H1 (cell line): ENCODE measurements around the gene MTNR1B. TPM values are rescaled to one million over a fixed set of nuclear protein-coding genes. Genes with fewer than 3 reads are reported as not detected.

Experiments used
- CTCF ChIA-PET: fragments of 300-600 bp; sonication (Branson Sonifier 250); formaldehyde crosslinking; loops from one replicate; lab custom pipeline; 2021; ENCODE audit not compliant: partially characterized antibody; lab: Charles Lee
- POLR2A ChIA-PET: fragments of 300-600 bp; sonication (Branson Sonifier 250); formaldehyde crosslinking; loops from one replicate; lab custom pipeline; 2021; ENCODE audit warnings: inconsistent platforms; ENCODE audit not compliant: partially characterized antibody; lab: Charles Lee
- DNase-seq, 2 experiments: peaks; one replicate each; pipeline versions ENCODE4 v3.0.0 to v3.0.0-alpha.2; 2010 to 2022; ENCODE audit warnings: low spot score in 2 of 2, low read depth in 1 of 2, mixed read lengths in 1 of 2
- FAIRE-seq: peaks from 2 replicates; lab custom pipeline; 2011; peaks lifted over from hg19 to GRCh38; lab: Jason Lieb, UNC
- H2AFZ ChIP-seq: 2 replicates; pipeline ENCODE4 v1.8.1; 2012; ENCODE audit warnings: low read length, inconsistent platforms
- H2AK5ac ChIP-seq: 2 replicates; pipeline ENCODE4 v1.6.1; 2013; ENCODE audit warnings: low read depth, low read length
- H2BK120ac ChIP-seq: replicated peaks from 2 replicates; pipeline ENCODE3; 2013; ENCODE audit warnings: low read depth, low read length, inconsistent platforms
- H2BK12ac ChIP-seq: 2 replicates; pipeline ENCODE4 v1.6.1; 2013; ENCODE audit warnings: low read depth, low read length
- H2BK15ac ChIP-seq: 2 replicates; pipeline ENCODE4 v1.6.1; 2013; ENCODE audit warnings: low read length
- H2BK20ac ChIP-seq: 2 replicates; pipeline ENCODE4 v1.6.1; 2013; ENCODE audit warnings: low read length
- H2BK5ac ChIP-seq: 2 replicates; pipeline ENCODE4 v1.6.1; 2013; ENCODE audit warnings: low read depth, low read length
- H3K14ac ChIP-seq: 2 replicates; pipeline ENCODE4 v1.6.1; 2013; ENCODE audit warnings: inconsistent platforms; ENCODE audit not compliant: insufficient read length
- H3K18ac ChIP-seq: 2 replicates; pipeline ENCODE4 v1.6.1; 2013; ENCODE audit warnings: low read length; ENCODE audit errors: extremely low read depth
- H3K23ac ChIP-seq: 2 replicates; pipeline ENCODE4 v1.6.1; 2013; ENCODE audit warnings: inconsistent platforms; ENCODE audit not compliant: insufficient read length
- H3K23me2 ChIP-seq: 2 replicates; pipeline ENCODE4 v1.6.1; 2013; ENCODE audit warnings: low read depth, low read length
- H3K27ac ChIP-seq: 2 replicates; pipeline ENCODE4 v1.6.1; 2011; ENCODE audit warnings: low read depth, low read length, inconsistent platforms
- H3K27me3 ChIP-seq, 4 experiments: replicated peaks in 1 of 4; 1 replicate in 1 of 4; 2 replicates in 3 of 4; pipeline versions ENCODE4 v1.6.1 to v1.8.1; 2011 to 2013; ENCODE audit warnings: low read length in 3 of 4, mild to moderate bottlenecking in 3 of 4, inconsistent platforms in 2 of 4, mixed read lengths in 2 of 4, moderate library complexity in 1 of 4; ENCODE audit not compliant: control insufficient read depth in 3 of 4, insufficient read depth in 3 of 4; ENCODE audit errors: extremely low read depth in 1 of 4
- H3K36me3 ChIP-seq, 4 experiments: 2 replicates each; pipeline versions ENCODE4 v1.6.1 to v1.8.1; 2011 to 2013; ENCODE audit warnings: mild to moderate bottlenecking in 4 of 4, low read length in 3 of 4, moderate library complexity in 2 of 4, control low read depth in 1 of 4, inconsistent platforms in 1 of 4; ENCODE audit not compliant: insufficient read depth in 4 of 4, control insufficient read depth in 2 of 4
- H3K4ac ChIP-seq: replicated peaks from 2 replicates; pipeline ENCODE3; 2013; ENCODE audit warnings: low read length, low read depth, mixed read lengths, inconsistent platforms; ENCODE audit not compliant: insufficient read length
- H3K4me1 ChIP-seq, 4 experiments: replicated peaks in 1 of 4; 1 replicate in 1 of 4; 2 replicates in 3 of 4; pipeline versions ENCODE4 v1.6.1 to v1.8.1; 2011 to 2013; ENCODE audit warnings: low read length in 3 of 4, inconsistent platforms in 2 of 4, mixed read lengths in 1 of 4; ENCODE audit not compliant: insufficient read depth in 4 of 4, control insufficient read depth in 3 of 4
- H3K4me2 ChIP-seq, 2 experiments: 2 replicates each; pipeline versions ENCODE4 v1.6.1 to v1.8.1; 2011 to 2013; ENCODE audit warnings: low read depth in 2 of 2, low read length in 2 of 2, control low read depth in 1 of 2, inconsistent platforms in 1 of 2, mild to moderate bottlenecking in 1 of 2; ENCODE audit not compliant: insufficient read depth in 1 of 2
- H3K4me3 ChIP-seq, 4 experiments: fragments of 200-600, 300-600 bp in 1 of 4; sonication (generic), shearing (Covaris generic), sonication (Bioruptor Twin) in 1 of 4; 2 replicates each; pipeline versions ENCODE4 v1.5.1 to v1.8.1; 2011 to 2016; ENCODE audit warnings: low read length in 4 of 4, low read depth in 3 of 4, control low read depth in 2 of 4, inconsistent platforms in 2 of 4, mild to moderate bottlenecking in 2 of 4, mixed read lengths in 1 of 4, moderate library complexity in 1 of 4; ENCODE audit not compliant: insufficient read depth in 2 of 4; ENCODE audit errors: extremely low read depth in 1 of 4
- H3K56ac ChIP-seq: replicated peaks from 2 replicates; pipeline ENCODE3; 2013; ENCODE audit warnings: low read depth, mild to moderate bottlenecking, mixed read lengths, low read length, inconsistent platforms; ENCODE audit not compliant: insufficient read length
- H3K79me1 ChIP-seq: 2 replicates; pipeline ENCODE4 v1.6.1; 2013; ENCODE audit warnings: low read depth, low read length, control low read depth
- H3K79me2 ChIP-seq, 2 experiments: 2 replicates each; pipeline versions ENCODE4 v1.6.1 to v1.8.1; 2012 to 2013; ENCODE audit warnings: low read length in 2 of 2, mild to moderate bottlenecking in 2 of 2, inconsistent platforms in 1 of 2; ENCODE audit not compliant: insufficient read depth in 2 of 2, control insufficient read depth in 1 of 2
- H3K9ac ChIP-seq, 4 experiments: replicated peaks in 1 of 4; 1 replicate in 1 of 4; 2 replicates in 3 of 4; pipeline versions ENCODE4 v1.6.1 to v1.8.1; 2011 to 2013; ENCODE audit warnings: low read depth in 3 of 4, low read length in 3 of 4, control low read depth in 2 of 4, mild to moderate bottlenecking in 2 of 4, moderate library complexity in 2 of 4, inconsistent platforms in 1 of 4; ENCODE audit errors: extremely low read depth in 1 of 4
- H3K9me3 ChIP-seq, 2 experiments: 2 replicates each; pipeline versions ENCODE4 v1.6.1 to v1.8.1; 2012 to 2013; ENCODE audit warnings: mild to moderate bottlenecking in 2 of 2, moderate library complexity in 2 of 2, control low read depth in 1 of 2, inconsistent platforms in 1 of 2, low read depth in 1 of 2, low read length in 1 of 2, mixed read lengths in 1 of 2; ENCODE audit not compliant: insufficient read depth in 2 of 2
- H4K20me1 ChIP-seq, 2 experiments: replicated peaks in 1 of 2; 2 replicates each; pipeline versions ENCODE3 to v1.8.1; 2011 to 2013; ENCODE audit warnings: inconsistent platforms in 2 of 2, low read length in 2 of 2, mild to moderate bottlenecking in 1 of 2; ENCODE audit not compliant: insufficient read depth in 2 of 2, control insufficient read depth in 1 of 2
- H4K5ac ChIP-seq: 2 replicates; pipeline ENCODE4 v1.6.1; 2013; ENCODE audit warnings: low read length, low read depth, mixed read lengths, inconsistent platforms; ENCODE audit not compliant: insufficient read length
- H4K8ac ChIP-seq: 2 replicates; pipeline ENCODE4 v1.8.0; 2013; ENCODE audit warnings: mild to moderate bottlenecking, moderate library complexity, low read length, inconsistent platforms; ENCODE audit not compliant: insufficient read depth; ENCODE audit errors: extremely low read depth
- H4K91ac ChIP-seq: replicated peaks from 2 replicates; pipeline ENCODE3; 2013; ENCODE audit warnings: low read length, mixed read lengths, inconsistent platforms; ENCODE audit not compliant: insufficient read length
- TEAD4 ChIP-seq: IDR thresholded peaks from 2 replicates; pipeline ENCODE4 v1.6.1; 2012; ENCODE audit warnings: low read depth, low read length, inconsistent platforms, mixed read lengths
- WGBS, 2 experiments: shearing (Covaris generic) in 1 of 2; methylation state at CpG; one replicate each; pipeline versions ENCODE4 v1.1.6 to v1.1.7; 2013 to 2015; ENCODE audit warnings: low lambda C conversion rate in 2 of 2, mixed read lengths in 2 of 2, inconsistent platforms in 1 of 2, low coverage in 1 of 2, missing lambda C conversion rate in 1 of 2; ENCODE audit not compliant: insufficient replicate concordance in 2 of 2, insufficient coverage in 1 of 2, insufficient read length in 1 of 2; ENCODE audit errors: extremely low coverage in 1 of 2, missing lambda C conversion rate in 1 of 2; 5-methylcytosine and 5-hydroxymethylcytosine counted together
- polyA plus RNA-seq, 7 experiments: library from polyadenylated mRNA; depleted of rRNA in 3 of 7; stranded (reverse) in 5 of 7; unstranded in 2 of 7; fragments of >200 nt in 5 of 7; fragments of 200-250 nt in 2 of 7; gene quantifications; 1 replicate in 5 of 7; 2 replicates in 1 of 7; 4 replicates in 1 of 7; pipeline versions ENCODE4 v1.2.1 to v1.2.3, GENCODE V29; 2011 to 2013; ENCODE audit warnings: missing spikeins in 2 of 7, mixed read lengths in 2 of 7
- total RNA-seq: library from RNA; stranded (reverse); fragmentation: NEBNext Ultra II Directional; extraction: Animal tissue kit (Norgen Biotek cat#: 25700); gene quantifications from 2 replicates; pipeline ENCODE4 v1.2.1, GENCODE V29; 2021

Gene MTNR1B
- total and polyA plus RNA-seq, 2 of the 8 experiments (the other 6 are each of a cell fraction or from before 2014, with no cell fraction given) = 0.08 TPM; not detected in 1

DNA sequence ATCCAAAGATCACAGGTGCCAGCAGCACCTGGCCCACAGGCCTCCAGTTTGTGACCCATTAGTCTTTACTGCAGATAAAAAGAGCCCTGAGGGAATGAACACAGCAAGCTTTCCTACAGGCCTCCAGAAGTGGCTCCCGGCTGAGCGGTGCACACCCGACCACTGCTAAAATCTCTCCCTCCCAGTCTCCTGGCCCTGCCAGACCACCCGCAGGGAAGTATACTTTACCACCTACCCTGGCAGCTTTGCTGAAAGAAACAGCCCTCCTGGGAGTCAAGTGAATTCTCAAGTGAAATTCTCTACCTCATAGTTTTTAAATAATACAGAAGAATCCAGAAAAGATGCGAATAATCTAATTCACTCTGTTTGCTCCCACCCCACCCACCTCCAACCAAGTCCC lies 15.4 kb upstream of the MTNR1B start:
- H3K18ac ChIP-seq = no peak overlapping the region
- no peak overlapping the region for H4K91ac ChIP-seq
- no peak overlapping the region for H3K56ac ChIP-seq
- H3K4me2 ChIP-seq = no peak overlapping the region
- DNase-seq = no peak
- no peak overlapping the region for H2BK12ac ChIP-seq
- H3K79me2 ChIP-seq = no peaks in the 10 kb centered on the region
- 91% methylated on average over 5 of the region's 5 CpGs; no CpG with 5 or more reads in 1 of the 2 experiments for WGBS, 2 experiments
- H3K23me2 ChIP-seq = no peaks in the 10 kb centered on the region
- H2BK5ac ChIP-seq = no peak overlapping the region
- no peak overlapping the region for H3K14ac ChIP-seq
- no peaks in the 10 kb centered on the region for H4K20me1 ChIP-seq
- no peak overlapping the region for H3K23ac ChIP-seq
- H3K27me3 ChIP-seq = no peaks in the 10 kb centered on the region
- H3K4ac ChIP-seq = no peak overlapping the region
- H3K36me3 ChIP-seq = no peaks in the 10 kb centered on the region; a peak in 1 of 8 replicates
- no peaks in the 10 kb centered on the region for H3K79me1 ChIP-seq
- no peak overlapping the region for H2AFZ ChIP-seq
- no peak overlapping the region for H2AK5ac ChIP-seq
- FAIRE-seq = no peak
- no peak overlapping the region for H2BK15ac ChIP-seq
- ChIA-PET CTCF (interaction anchor here (0.6 to 3.8 kb wide), 4 partner anchors 11 to 272 kb away, joined by 4 to 31 read pairs (median 6); no protein-coding TSS in a partner anchor), POLR2A (interaction anchor here (1.9 kb wide), 1 partner anchor 162 kb away, joined by 5 read pairs; no protein-coding TSS in a partner anchor)
- H3K27ac ChIP-seq = no peak overlapping the region
- no peak overlapping the region for H2BK20ac ChIP-seq
- no peak overlapping the region for H3K4me3 ChIP-seq
- H4K8ac ChIP-seq = no peak overlapping the region
- no peak overlapping the region for H4K5ac ChIP-seq
- H3K9me3 ChIP-seq = 0 out of 4 replicates have a peak, but pooled peaks cover 2 to 3% of the 10 kb centered on the region in 2 experiments
- no peak overlapping the region for H3K9ac ChIP-seq
- H3K4me1 ChIP-seq = no peaks in the 10 kb centered on the region; a peak in 2 of 7 replicates
- no peak overlapping the region for H2BK120ac ChIP-seq
- TF ChIP-seq TEAD4 = no peak
